ENCODE measurements around the gene TMSB15B. TPM values are rescaled to one million over a fixed set of nuclear protein-coding genes. Genes with fewer than 3 reads are reported as not detected.
"Not testable (repeated sequence)": the region's sequence is repeated elsewhere in the genome, so short reads cannot be mapped to it uniquely, and the experiment has no call there.

Gene TMSB15B
- polyA plus RNA-seq, 3 donors = 15.8 to 21.1 (median 20.7) TPM

GRCh38 chrX:104008831-104009230 is 46.4 kb downstream of the TMSB15B start:
- DNase-seq = no peak

GRCh38 chrX:104013158-104013557 is 50.7 kb downstream of the TMSB15B start:
- DNase-seq = no peak

- no peak for DNase-seq
Observed at GRCh38 chrX:104013606-104014005, 51.2 kb downstream of the TMSB15B start, which contains the start of gene H2BW1. Gene H2BW1, minus strand, starts transcription at chrX:104013708. Its CDS starts 132 bp downstream, at chrX:104013576.

GRCh38 chrX:104015576-104015975 is 53.1 kb downstream of the TMSB15B start:
- DNase-seq = not testable (repeated sequence)

Other genes starting within 250 kb of the TMSB15B start
- 10 to 100 TPM in 1 of 3 donors, 1 to 10 TPM in 2; 4.1 to 10.4 (median 5.4) TPM for gene PLP1, start 185.8 kb upstream of the TMSB15B start, polyA plus RNA-seq (ENCODE audit: insufficient read length in 3 of 3)
- gene RAB9B, start 130.4 kb upstream of the TMSB15B start, polyA plus RNA-seq (ENCODE audit: insufficient read length in 3 of 3) = 1 to 10 TPM; 2.4 to 2.6 (median 2.5) TPM
- not detected for gene H2BW1, start 51.1 kb downstream of the TMSB15B start, polyA plus RNA-seq (ENCODE audit: insufficient read length in 3 of 3)
- under 1 TPM; 0.83 to 0.99 (median 0.85) TPM for gene H2BW2, start 77.3 kb downstream of the TMSB15B start, polyA plus RNA-seq (ENCODE audit: insufficient read length in 3 of 3)
- 10 to 100 TPM in 2 of 3 donors, 1 to 10 TPM in 1; 7.5 to 18.3 (median 17.0) TPM for gene TMSB15C, start 113.6 kb downstream of the TMSB15B start, polyA plus RNA-seq (ENCODE audit: insufficient read length in 3 of 3)
- gene ZCCHC18, start 149.9 kb downstream of the TMSB15B start, polyA plus RNA-seq (ENCODE audit: insufficient read length in 3 of 3) = 1 to 10 TPM; 4.4 to 5.4 (median 4.8) TPM
- gene SLC25A53, start 194.4 kb downstream of the TMSB15B start, polyA plus RNA-seq (ENCODE audit: insufficient read length in 3 of 3) = 10 to 100 TPM in 2 of 3 donors, 1 to 10 TPM in 1; 9.3 to 15.5 (median 12.6) TPM
- 10 to 100 TPM; 34.0 to 42.8 (median 38.7) TPM for gene FAM199X, start 203.8 kb downstream of the TMSB15B start, polyA plus RNA-seq (ENCODE audit: insufficient read length in 3 of 3)